Measurements from ENCODE around the gene TTLL10.
"Not testable (repeated sequence)": the region's sequence is repeated elsewhere in the genome, so short reads cannot be mapped to it uniquely, and the experiment has no call there.

TTLL10 gene

DNA sequence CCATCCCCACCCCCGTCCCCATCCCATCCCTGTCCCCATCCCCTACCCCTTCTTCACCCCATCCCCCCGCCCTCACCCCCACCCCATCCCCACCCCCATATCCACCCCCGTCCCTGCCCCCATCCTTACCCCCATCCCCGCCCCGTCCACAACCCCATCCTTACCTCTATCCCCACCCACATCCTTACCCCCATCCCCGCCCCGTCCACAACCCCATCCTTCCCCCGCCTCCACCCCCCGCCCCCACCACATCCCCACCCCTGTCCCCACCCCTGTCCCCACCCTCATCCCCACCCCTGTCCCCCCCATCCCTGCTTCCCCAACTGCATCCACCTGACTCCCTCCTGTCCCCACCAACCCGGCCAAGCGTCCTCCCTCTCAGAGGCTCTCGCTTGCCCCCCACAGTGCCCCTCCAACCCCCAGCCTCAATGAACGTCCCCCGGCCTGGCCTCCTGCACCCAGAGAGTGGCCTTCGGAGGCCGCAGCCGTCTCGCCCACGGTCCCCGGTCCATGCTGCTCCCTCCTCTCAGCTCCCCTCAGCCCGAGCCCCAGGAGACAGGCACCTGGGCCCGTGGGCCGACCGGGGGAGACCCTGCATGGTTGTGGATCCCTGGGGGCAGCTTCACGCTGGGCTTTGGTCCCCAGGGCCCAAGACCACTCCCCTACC, 32.3 kb upstream of the TTLL10 start:
- no peak for DNase-seq

DNA sequence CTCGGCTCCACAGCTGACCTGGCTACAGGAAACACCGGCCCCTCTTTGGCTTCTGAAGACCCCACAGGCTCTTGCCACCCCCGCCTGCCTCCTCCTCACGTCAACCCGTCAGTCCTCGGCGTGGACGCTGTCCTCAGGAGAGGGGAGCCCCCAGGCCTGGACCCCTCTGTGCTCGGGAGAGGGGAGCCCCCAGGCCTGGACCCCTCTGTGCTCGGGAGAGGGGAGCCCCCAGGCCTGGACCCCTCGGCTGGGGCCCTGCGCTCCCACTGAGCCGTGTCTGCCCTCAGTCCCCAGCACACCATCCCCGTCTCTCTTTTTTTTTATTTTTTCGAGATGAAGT, 31.8 kb upstream of the TTLL10 start:
- DNase-seq, result no peak

DNA sequence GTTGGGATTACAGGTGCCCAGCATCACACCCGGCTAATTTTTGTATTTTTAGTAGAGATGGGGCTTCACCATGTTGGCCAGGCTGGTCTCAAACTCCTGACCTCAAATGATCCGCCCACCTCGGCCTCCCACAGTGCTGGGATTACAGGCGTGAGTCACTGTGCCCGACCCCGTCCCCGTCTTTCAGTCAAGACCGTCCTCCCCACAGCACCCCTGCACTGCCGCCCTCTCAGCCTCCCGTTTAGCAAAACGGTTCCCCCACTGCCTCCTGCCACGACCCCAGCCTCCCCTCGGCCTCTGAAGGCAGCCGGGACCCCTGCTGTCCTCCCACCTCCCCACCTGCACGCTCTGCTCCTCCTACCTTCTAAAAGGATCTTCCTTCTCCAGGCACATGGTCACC, 31.3 kb upstream of the TTLL10 start:
- peak in 1 of 2 donors; percentile 43 for DNase-seq

DNA sequence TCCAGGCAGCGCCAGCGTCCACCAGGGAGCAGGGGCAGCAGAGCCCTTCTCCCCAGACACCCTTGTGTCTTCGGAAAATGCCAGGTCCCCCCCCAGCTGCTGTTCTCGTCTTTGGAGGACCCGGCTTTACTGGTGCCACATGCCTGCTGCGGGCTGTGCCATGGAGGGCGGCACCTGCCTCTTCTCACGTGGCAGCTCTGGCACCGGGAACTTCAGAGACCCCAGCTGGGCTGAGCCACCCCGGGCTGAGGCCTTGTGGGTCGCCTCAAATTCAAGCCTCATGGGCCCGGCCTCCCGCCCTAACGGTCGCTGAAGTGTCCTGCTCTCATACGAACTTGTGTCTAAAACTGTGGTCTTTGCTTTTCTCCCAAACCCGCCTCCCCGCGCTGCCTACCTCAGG, 30.8 kb upstream of the TTLL10 start:
- DNase-seq, result no peak

- no peak for DNase-seq
Observed at GRCh38 chr1:1143636-1144035, 30.0 kb upstream of the TTLL10 start.

- peak; percentile 60 to 65 for DNase-seq
Observed at GRCh38 chr1:1144122-1144842, 29.4 kb upstream of the TTLL10 start.

GRCh38 chr1:1144843-1145546, 28.7 kb upstream of the TTLL10 start:
- DNase-seq, result no peak

DNA sequence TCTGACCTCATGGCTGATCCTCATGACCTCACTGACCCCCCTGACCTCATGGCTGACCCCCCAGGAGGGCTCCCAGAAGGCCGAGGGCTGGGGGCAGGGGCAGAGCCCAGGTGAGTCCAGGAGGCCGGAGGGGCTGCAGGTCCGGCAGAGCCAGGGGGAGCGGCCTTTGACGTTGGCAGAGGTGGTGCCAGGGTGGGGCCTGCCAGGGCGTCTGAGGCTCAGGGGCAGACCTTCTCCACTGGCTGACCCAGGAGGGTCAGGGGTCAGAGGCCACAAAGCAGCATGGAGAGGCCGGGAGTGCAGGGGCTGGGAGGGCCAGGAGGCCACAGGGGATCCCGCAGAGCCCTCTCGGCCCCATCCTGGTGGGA, 28.1 kb upstream of the TTLL10 start:
- no peak for DNase-seq

DNA sequence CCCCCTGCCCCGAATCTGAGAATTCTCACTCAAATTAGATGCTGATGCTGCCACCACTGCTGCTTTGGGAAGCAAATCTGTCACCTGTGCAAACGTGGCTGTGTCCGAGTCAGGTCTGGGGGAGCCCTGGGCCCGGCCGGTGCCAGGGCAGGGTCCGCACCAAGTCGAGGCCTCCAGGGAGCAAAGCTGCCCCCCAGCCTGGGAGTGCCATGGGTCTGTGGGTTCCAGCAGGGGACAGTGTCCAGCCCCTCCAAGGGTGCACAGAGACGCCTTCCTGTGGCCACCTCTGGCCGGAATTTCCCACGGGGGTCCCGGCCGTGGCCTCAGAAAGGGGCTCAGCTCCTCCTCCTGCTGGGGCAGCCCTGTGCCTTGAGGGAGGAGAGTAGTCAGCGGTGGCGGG, 27.7 kb upstream of the TTLL10 start:
- DNase-seq, result no peak

- no peak for DNase-seq
Observed at GRCh38 chr1:1146596-1146995, 27.1 kb upstream of the TTLL10 start.

DNA sequence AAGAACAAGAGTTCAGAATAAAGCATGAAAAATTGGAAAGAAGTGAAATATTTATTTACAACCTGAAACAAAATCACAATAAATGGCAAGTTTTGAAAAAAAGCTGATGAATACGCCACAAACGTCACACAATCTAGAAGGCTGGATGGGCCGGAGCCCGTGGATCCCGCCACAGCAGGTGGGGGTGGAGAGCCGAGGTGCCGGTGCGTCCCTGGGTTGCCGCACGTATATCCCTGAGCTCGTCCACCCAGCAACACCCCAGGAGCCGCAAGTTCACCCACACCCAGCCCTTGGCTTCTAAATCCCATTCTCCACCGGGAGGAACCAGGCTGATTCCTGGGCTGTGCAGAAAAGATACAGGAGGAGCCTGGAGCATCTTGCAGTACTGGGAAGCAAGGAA, 25.6 kb upstream of the TTLL10 start:
- DNase-seq, result no peak

- DNase-seq, result no peak
Observed at GRCh38 chr1:1148569-1148968, 25.1 kb upstream of the TTLL10 start.

DNA sequence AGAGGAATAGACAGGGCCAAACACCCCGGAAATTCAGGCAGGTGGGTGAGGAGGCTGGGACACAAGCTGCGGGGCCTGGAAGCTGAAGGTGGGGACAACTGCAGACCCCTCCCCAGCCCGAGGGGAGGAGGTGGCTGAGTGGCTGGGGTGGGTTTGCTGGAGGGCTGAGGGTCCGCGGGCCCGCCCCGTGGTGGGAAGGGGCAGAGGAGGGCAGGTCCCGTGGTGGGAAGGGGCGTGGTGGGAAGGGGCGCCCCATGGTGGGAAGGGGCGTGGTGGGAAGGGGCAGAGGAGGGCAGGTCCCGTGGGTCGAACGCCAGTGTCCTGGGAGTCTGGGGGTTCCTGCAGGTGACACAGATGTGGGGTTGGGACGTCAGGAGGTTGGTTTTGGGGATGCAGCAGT, 24.3 kb upstream of the TTLL10 start:
- no peak for DNase-seq

DNA sequence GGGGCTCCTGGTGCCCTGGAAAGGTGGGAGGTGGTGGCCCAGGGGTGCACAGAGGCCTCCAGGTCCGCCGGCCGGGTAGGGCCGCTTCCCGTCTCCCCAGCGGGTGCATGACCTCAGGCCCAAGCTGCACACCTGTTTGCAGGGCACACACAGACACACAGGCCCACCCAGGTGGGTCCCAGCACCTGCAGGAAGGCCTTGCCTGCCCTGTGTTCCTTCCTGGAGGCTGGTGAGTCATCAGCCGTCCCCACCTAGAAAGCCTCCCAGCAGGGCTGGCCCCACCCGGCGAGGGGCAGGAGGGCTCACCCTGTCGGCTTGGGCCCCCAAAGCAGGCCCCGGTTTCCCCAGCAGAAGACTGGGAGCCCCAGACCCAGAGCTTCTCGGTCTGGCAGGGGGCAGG, 23.6 kb upstream of the TTLL10 start:
- DNase-seq, result no peak

GRCh38 chr1:1151306-1151705, 22.4 kb upstream of the TTLL10 start:
- DNase-seq, result no peak

DNA sequence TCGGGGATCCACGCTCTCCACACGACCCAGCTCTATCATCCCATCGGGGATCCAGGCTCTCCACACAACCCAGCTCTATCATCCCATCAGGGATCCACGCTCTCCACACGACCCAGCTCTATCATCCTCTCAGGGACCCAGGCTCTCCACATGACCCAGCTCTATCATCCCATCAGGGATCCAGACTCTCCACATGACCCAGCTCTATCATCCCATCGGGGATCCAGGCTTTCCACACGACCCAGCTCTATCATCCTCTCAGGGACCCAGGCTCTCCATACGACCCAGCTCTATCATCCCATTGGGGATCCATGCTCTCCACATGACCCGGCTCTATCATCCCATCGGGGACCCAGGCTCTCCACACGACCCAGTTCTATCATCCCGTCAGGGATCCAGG, 21.2 kb upstream of the TTLL10 start:
- not testable (repeated sequence) for DNase-seq

GRCh38 chr1:1153215-1153614, 20.5 kb upstream of the TTLL10 start:
- DNase-seq, result not testable (repeated sequence)

GRCh38 chr1:1153874-1154273, 19.8 kb upstream of the TTLL10 start:
- no peak for DNase-seq

GRCh38 chr1:1155258-1155657, 18.4 kb upstream of the TTLL10 start:
- DNase-seq, result no peak

DNA sequence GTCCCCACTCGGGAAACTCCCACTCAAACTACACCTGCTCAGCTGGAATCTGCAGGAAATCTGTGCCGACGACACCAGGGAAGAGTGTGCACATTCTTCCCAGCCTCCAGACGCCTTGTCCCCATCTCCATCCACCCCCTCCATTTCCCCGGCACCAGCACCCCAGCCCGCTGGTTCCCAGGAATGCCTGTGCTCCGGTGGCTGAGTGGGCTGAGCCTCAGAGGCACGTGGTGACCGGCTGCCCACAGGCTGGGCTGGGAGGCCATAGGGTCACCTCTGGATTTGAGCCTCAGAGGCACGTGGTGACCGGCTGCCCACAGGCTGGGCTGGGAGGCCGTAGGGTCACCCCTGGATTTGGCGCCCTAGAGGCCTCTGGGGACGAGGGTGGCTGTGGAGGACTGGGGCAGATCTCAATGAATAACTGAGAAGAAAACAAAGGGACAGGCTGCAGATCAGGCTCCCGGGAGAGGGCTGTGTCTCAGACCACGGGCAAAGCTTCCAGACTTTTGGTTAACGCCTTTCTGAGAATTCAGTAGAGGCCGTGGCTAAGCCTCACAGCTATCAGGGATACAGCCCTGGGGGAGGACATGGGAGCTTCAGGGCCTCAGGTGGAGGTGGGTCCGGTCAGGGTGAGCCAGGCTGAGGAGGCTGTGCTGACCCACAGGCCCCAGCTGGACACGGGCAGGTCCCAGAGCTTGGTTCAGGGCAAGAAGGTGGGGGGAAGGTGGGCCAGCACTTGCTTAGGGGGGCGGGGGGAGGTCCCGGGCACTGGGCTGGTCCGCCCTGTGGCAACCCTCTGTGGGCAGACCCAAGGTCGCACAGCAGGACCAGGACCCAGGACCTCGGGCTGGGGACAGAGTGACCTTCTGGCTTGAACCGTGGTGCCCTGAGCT, 17.3 kb upstream of the TTLL10 start:
- DNase-seq, result no peak

DNA sequence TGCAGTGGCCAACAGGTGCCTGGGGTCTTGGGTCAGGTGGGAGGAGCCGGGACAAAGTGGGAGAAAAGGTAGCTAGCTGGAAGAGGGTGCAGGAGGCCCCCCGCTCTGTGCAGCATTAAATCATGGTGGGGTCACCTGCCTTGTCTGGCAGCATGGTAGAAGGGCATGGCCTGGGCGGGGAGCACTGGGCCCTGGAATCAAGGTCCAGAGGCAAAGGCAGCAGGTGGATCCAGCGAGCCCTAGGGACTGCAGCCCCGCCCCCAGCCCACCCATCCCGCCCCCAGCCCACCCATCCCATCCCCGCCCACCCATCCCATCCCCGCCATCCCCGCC, 16.7 kb upstream of the TTLL10 start:
- no peak for DNase-seq

- DNase-seq, result peak; percentile 67 to 79
Observed at GRCh38 chr1:1157426-1157913, 16.2 kb upstream of the TTLL10 start.

Data from stimulated activated CD4-positive, alpha-beta T cell treated with anti-CD3 and anti-CD28 coated beads, Interleukin-2, amount 100 ng/mL, for 24 hours (primary cell).